ENCODE results near the gene PTCHD1. TPM values are rescaled to one million over a fixed set of nuclear protein-coding genes. Genes with fewer than 3 reads are reported as not detected.

The PTCHD1 gene
- total and polyA plus RNA-seq, 10 of the 15 experiments (the other 5 are each of a cell fraction or from before 2014, with no cell fraction given) = not detected

- Histone ChIP-seq H2AFZ (ENCODE audit: control insufficient read depth, low read depth, low read length) (no peak overlapping the region), H4K20me1 (ENCODE audit: control insufficient read depth, insufficient read depth) (no peaks in the 10 kb centered on the region), H3K9ac (ENCODE audit: control insufficient read depth, insufficient read depth, low read length) (no peak overlapping the region), H3K9me3 (replicated peaks; ENCODE audit: control insufficient read depth, insufficient read depth, low read length) (no peaks in the 10 kb centered on the region), H3K36me3 (ENCODE audit: control insufficient read depth in 2 of 2, insufficient read depth in 2 of 2, low read length in 1 of 2) (no peaks in the 10 kb centered on the region), H3K27ac (ENCODE audit: control insufficient read depth, insufficient read depth) (no peak overlapping the region), H3K4me2 (ENCODE audit: control insufficient read depth, insufficient read depth) (no peak overlapping the region), H3K4me1 (ENCODE audit: control insufficient read depth, insufficient read depth, low read length) (no peaks in the 10 kb centered on the region), H3K4me3 (no peak overlapping the region), H3K27me3 (replicated peaks in 1 of 2; ENCODE audit: control insufficient read depth in 2 of 2, insufficient read depth in 2 of 2, low read length in 1 of 2) (no peaks in the 10 kb centered on the region), H3K79me2 (ENCODE audit: control insufficient read depth, insufficient read depth, low read length) (no peaks in the 10 kb centered on the region)
- ChIA-PET CTCF (no interaction called here), POLR2A (no interaction called here), RAD21 (ENCODE audit: unreplicated experiment) (no interaction called here), SMC1A (ENCODE audit: uncharacterized antibody, unreplicated experiment) (no interaction called here)
- TF ChIP-seq, protein P1, sequence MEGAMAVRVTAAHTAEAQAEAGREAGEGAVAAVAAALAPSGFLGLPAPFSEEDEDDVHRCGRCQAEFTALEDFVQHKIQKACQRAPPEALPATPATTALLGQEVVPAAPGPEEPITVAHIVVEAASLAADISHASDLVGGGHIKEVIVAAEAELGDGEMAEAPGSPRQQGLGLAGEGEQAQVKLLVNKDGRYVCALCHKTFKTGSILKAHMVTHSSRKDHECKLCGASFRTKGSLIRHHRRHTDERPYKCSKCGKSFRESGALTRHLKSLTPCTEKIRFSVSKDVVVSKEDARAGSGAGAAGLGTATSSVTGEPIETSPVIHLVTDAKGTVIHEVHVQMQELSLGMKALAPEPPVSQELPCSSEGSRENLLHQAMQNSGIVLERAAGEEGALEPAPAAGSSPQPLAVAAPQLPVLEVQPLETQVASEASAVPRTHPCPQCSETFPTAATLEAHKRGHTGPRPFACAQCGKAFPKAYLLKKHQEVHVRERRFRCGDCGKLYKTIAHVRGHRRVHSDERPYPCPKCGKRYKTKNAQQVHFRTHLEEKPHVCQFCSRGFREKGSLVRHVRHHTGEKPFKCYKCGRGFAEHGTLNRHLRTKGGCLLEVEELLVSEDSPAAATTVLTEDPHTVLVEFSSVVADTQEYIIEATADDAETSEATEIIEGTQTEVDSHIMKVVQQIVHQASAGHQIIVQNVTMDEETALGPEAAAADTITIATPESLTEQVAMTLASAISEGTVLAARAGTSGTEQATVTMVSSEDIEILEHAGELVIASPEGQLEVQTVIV (IDR thresholded peaks at IDR 0.05; ENCODE audit: borderline replicate concordance, partially characterized antibody) = no peak
- TF ChIP-seq BMI1 (IDR thresholded peaks at IDR 0.05; ENCODE audit: borderline replicate concordance) = no peak
- no peak for ATAC-seq
- intact Hi-C loops (cut with micrococcal nuclease; ENCODE audit: unreplicated experiment) (no loop called here), in situ Hi-C loops (cut with MboI) (no loop called here)
- no TSS peak for BruUV-seq (replicated peaks)
- no peak for DNase-seq (ENCODE audit: low read depth, low spot score)
- FAIRE-seq = no peak
- WGBS (ENCODE audit: insufficient coverage, insufficient replicate concordance, low lambda C conversion rate, missing lambda C conversion rate) = 17% methylated on average over 5 of the region's 5 CpGs
Observed at GRCh38 chrX:23287191-23287725, 47.4 kb upstream of the PTCHD1 start.

DNA sequence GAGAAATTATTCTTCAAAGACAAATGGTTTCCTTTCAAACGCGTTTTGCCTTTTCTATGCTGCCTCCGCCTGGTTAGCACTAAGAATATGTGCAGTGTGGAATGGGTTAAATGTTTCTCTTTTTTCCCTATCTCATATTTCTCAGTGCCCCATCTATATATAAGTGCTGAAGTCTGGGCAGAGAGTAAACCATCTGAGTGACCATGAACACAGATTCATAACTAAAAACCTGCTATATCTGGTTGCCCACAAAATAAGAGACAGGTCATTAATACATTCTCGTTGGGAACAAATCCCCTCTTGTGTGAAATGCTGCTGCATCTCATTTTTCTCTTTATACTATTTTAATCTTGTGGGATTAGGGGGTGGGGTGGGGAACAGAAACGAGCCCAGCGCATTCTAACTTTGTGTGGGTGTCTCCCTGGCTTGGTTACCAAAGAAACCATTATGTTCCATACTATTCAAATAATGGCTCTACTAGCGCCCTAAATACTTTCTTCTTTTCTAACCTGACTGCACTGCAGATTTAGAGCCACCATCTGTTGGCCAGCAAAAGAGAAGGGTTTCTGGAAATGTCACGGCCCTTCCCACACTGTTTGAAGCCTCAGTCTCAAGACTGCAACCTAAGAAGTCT is 42.2 kb upstream of the PTCHD1 start:
- DNase-seq (ENCODE audit: low read depth, low spot score) (no peak), ATAC-seq (no peak), FAIRE-seq (no peak)
- CTCF ChIA-PET = no interaction called here
- RAD21 ChIA-PET (ENCODE audit: unreplicated experiment) = no interaction called here
- intact Hi-C loops (cut with micrococcal nuclease; ENCODE audit: unreplicated experiment) = no loop called here
- no peaks in the 10 kb centered on the region for H3K9me3 ChIP-seq (replicated peaks; ENCODE audit: control insufficient read depth, insufficient read depth, low read length)
- WGBS (ENCODE audit: insufficient coverage, insufficient replicate concordance, low lambda C conversion rate, missing lambda C conversion rate) = 39% methylated on average over 8 of the region's 8 CpGs
- SMC1A ChIA-PET (ENCODE audit: uncharacterized antibody, unreplicated experiment) = no interaction called here
- H2AFZ ChIP-seq (ENCODE audit: control insufficient read depth, low read depth, low read length) = no peak overlapping the region
- no peaks in the 10 kb centered on the region for H3K27me3 ChIP-seq (replicated peaks in 1 of 2; ENCODE audit: control insufficient read depth in 2 of 2, insufficient read depth in 2 of 2, low read length in 1 of 2)
- POLR2A ChIA-PET = no interaction called here
- H4K20me1 ChIP-seq (ENCODE audit: control insufficient read depth, insufficient read depth) = no peaks in the 10 kb centered on the region
- BruUV-seq (replicated peaks) = no TSS peak
- no peak overlapping the region for H3K4me3 ChIP-seq
- H3K4me1 ChIP-seq (ENCODE audit: control insufficient read depth, insufficient read depth, low read length) = no peaks in the 10 kb centered on the region
- no peak overlapping the region for H3K4me2 ChIP-seq (ENCODE audit: control insufficient read depth, insufficient read depth)
- in situ Hi-C loops (cut with MboI) = no loop called here
- no peaks in the 10 kb centered on the region for H3K79me2 ChIP-seq (ENCODE audit: control insufficient read depth, insufficient read depth, low read length)
- no peak overlapping the region for H3K27ac ChIP-seq (ENCODE audit: control insufficient read depth, insufficient read depth)
- H3K36me3 ChIP-seq (ENCODE audit: control insufficient read depth in 2 of 2, insufficient read depth in 2 of 2, low read length in 1 of 2) = no peaks in the 10 kb centered on the region
- no peak overlapping the region for H3K9ac ChIP-seq (ENCODE audit: control insufficient read depth, insufficient read depth, low read length)
- TF ChIP-seq RUNX3 (IDR thresholded peaks at IDR 0.05; ENCODE audit: low read length) = no peak
- TF ChIP-seq ZNF384 (IDR thresholded peaks at IDR 0.05; ENCODE audit: borderline replicate concordance, low read depth, low read length) = no peak
- TF ChIP-seq ZSCAN29 (IDR thresholded peaks at IDR 0.05) = no peak
- TF ChIP-seq SPI1 (IDR thresholded peaks at IDR 0.05; ENCODE audit: borderline replicate concordance, insufficient read depth, low read depth, low read length) = no peak
- TF ChIP-seq BCL11A (IDR thresholded peaks at IDR 0.05; ENCODE audit: low read depth, low read length) = no peak
- TF ChIP-seq, protein P2, sequence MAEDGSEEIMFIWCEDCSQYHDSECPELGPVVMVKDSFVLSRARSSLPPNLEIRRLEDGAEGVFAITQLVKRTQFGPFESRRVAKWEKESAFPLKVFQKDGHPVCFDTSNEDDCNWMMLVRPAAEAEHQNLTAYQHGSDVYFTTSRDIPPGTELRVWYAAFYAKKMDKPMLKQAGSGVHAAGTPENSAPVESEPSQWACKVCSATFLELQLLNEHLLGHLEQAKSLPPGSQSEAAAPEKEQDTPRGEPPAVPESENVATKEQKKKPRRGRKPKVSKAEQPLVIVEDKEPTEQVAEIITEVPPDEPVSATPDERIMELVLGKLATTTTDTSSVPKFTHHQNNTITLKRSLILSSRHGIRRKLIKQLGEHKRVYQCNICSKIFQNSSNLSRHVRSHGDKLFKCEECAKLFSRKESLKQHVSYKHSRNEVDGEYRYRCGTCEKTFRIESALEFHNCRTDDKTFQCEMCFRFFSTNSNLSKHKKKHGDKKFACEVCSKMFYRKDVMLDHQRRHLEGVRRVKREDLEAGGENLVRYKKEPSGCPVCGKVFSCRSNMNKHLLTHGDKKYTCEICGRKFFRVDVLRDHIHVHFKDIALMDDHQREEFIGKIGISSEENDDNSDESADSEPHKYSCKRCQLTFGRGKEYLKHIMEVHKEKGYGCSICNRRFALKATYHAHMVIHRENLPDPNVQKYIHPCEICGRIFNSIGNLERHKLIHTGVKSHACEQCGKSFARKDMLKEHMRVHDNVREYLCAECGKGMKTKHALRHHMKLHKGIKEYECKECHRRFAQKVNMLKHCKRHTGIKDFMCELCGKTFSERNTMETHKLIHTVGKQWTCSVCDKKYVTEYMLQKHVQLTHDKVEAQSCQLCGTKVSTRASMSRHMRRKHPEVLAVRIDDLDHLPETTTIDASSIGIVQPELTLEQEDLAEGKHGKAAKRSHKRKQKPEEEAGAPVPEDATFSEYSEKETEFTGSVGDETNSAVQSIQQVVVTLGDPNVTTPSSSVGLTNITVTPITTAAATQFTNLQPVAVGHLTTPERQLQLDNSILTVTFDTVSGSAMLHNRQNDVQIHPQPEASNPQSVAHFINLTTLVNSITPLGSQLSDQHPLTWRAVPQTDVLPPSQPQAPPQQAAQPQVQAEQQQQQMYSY (CRISPR knock-in tag; IDR thresholded peaks at IDR 0.05) = no peak
- TF ChIP-seq RAD51 (IDR thresholded peaks at IDR 0.05) = no peak
- no peak for TF ChIP-seq HDGF (IDR thresholded peaks at IDR 0.05)
- TF ChIP-seq GABPA (IDR thresholded peaks at IDR 0.05; ENCODE audit: low read depth) = no peak

Measured in GM12878 (cell line).